ENCODE results near the gene ZC3HAV1. TPM values are rescaled to one million over a fixed set of nuclear protein-coding genes. Genes with fewer than 3 reads are reported as not detected.

Gene ZC3HAV1
- total and polyA plus RNA-seq, 2 of the 4 experiments (the other 2 are of a cell fraction) = 9.9 to 22.4 TPM

GRCh38 chr7:139044813-139045794 is 64.4 kb downstream of the ZC3HAV1 start (continued):
- no peak for TF ChIP-seq MAFK (IDR thresholded peaks at IDR 0.05; ENCODE audit: low read depth, low read length)
- no peak for TF ChIP-seq FOS (IDR thresholded peaks at IDR 0.05; ENCODE audit: low read depth, low read length)

DNA sequence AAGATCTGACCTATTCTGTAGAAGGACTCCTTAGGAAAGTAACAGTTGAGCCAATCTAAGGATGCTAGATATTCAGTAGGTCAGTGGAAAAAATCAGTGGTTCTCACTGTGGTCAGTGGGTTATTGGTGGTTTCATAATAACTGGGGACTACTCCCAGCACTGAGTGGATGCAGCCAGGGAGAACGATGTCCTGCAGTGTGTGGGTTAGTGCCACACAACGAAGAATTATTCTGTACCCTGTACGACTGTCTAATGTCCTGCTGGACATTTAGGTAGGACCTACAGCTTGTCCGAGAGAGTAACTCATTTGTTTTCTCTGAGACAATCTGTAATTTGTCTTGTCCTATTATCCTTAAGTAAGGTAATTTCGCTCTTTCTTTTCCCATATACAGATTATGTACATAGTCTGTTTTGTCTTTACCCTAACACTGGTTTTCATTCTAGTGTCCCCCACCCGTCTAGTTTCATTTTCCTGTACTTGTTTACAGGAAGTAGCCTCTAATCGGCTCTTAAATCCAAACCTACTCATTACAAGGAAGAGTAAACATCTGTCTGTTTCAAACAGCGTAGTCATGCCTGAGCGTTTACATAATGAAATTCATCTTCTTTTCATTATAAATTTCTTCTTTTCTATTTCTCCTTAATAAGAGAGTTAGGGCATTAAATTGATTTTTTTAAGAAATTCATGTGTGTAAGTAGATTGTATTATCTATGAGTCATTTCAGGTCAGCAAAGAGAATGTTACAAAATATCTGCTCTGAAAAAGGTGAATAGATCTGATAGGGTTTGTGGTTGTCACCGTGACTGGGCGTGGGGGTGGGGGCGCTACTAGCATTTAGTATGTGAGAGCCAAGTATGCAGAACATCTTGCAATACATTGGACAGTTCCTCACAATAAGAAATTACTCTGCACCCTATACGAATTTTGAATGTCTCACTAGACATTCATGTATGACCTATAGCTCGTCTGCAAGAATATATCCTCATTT is 65.4 kb downstream of the ZC3HAV1 start:
- Histone ChIP-seq H3K14ac (replicated peaks; ENCODE audit: low read depth, low read length) (no peak overlapping the region), H2BK20ac (ENCODE audit: low read depth, low read length) (no peak overlapping the region), H3K23ac (ENCODE audit: low read depth, low read length) (no peak overlapping the region), H3K9me1 (ENCODE audit: insufficient read depth, low read length) (no peaks in the 10 kb centered on the region), H2BK120ac (ENCODE audit: low read depth, low read length) (no peak overlapping the region), H3K18ac (ENCODE audit: low read depth, low read length) (no peak overlapping the region), H3K9ac (ENCODE audit: low read depth, low read length) (no peak overlapping the region), H4K91ac (ENCODE audit: insufficient read depth, low read depth, low read length) (no peak overlapping the region), H2BK15ac (ENCODE audit: low read depth, low read length) (no peak overlapping the region), H2AK5ac (ENCODE audit: low read depth, low read length) (no peak overlapping the region), H2AFZ (replicated peaks; ENCODE audit: low read length, poor library complexity) (no peak overlapping the region), H4K5ac (ENCODE audit: low read depth, low read length) (no peak overlapping the region), H2BK5ac (ENCODE audit: low read depth, low read length, poor library complexity, severe bottlenecking) (no peak overlapping the region), H2AK9ac (replicated peaks; ENCODE audit: low read depth, low read length, poor library complexity) (no peak overlapping the region), H3K4me3 (ENCODE audit: insufficient read depth, low read depth, low read length) (no peak overlapping the region), H3K4ac (ENCODE audit: low read depth, low read length) (no peak overlapping the region), H3K56ac (ENCODE audit: extremely low read depth, insufficient read depth, low read length) (no peak overlapping the region), H3K9me3 (ENCODE audit: control insufficient read depth, insufficient read depth, low read length) (no peaks in the 10 kb centered on the region), H3K4me1 (ENCODE audit: control insufficient read depth, insufficient read depth, low read length) (peaks cover 2% of the 10 kb centered on the region), H3K36me3 (ENCODE audit: control insufficient read depth, insufficient read depth, low read length) (peaks cover 6% of the 10 kb centered on the region; the same call in 1 of the 2 replicates), H4K20me1 (ENCODE audit: insufficient read depth, low read length) (no peaks in the 10 kb centered on the region), H3K4me2 (ENCODE audit: low read depth, low read length) (peak overlapping the region; percentile 29; the same call in 1 of the 2 replicates), H3K27ac (ENCODE audit: insufficient read depth, low read length) (no peak overlapping the region), H3K27me3 (ENCODE audit: control insufficient read depth, insufficient read depth, low read length) (no peaks in the 10 kb centered on the region), H4K8ac (ENCODE audit: low read depth in 2 of 2, low read length in 2 of 2) (no peak overlapping the region), H3K79me1 (ENCODE audit: low read depth in 1 of 2, low read length in 2 of 2) (no peaks in the 10 kb centered on the region)
- 20% methylated on average over 1 of the region's 14 CpGs; no CpG with 5 or more reads in 1 of the 2 experiments for WGBS, 2 experiments (ENCODE audit: extremely low coverage in 2 of 2, insufficient read length in 1 of 2)
- ChIA-PET CTCF (no interaction called here), POLR2A (ENCODE audit: unreplicated experiment) (no interaction called here)
- DNase-seq (peak; percentile 44), ATAC-seq (ENCODE audit: low read depth) (peak; percentile 75; the same call in 1 of the 2 replicates)
- no peak for TF ChIP-seq RCOR1 (IDR thresholded peaks at IDR 0.05; ENCODE audit: insufficient replicate concordance, low read length)
- TF ChIP-seq, protein P1, sequence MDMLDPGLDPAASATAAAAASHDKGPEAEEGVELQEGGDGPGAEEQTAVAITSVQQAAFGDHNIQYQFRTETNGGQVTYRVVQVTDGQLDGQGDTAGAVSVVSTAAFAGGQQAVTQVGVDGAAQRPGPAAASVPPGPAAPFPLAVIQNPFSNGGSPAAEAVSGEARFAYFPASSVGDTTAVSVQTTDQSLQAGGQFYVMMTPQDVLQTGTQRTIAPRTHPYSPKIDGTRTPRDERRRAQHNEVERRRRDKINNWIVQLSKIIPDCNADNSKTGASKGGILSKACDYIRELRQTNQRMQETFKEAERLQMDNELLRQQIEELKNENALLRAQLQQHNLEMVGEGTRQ (IDR thresholded peaks at IDR 0.05; ENCODE audit: low read depth, low read length) = no peak
- peak; percentile 77 for TF ChIP-seq NFE2L2 (IDR thresholded peaks at IDR 0.05; ENCODE audit: low read depth, low read length)
- TF ChIP-seq FOS (IDR thresholded peaks at IDR 0.05; ENCODE audit: low read depth, low read length) = no peak
- dilution Hi-C loops (cut with HindIII; ENCODE audit: low sequenced_read_pairs, unreplicated experiment) (no loop called here), in situ Hi-C loops (cut with MboI; ENCODE audit: low sequenced_read_pairs) (no loop called here), intact Hi-C loops (cut with micrococcal nuclease) (no loop called here)
- BruUV-seq (replicated peaks) = no TSS peak
